Ovary (tissue), 9 donors: ENCODE measurements around the gene CDC42SE2. TPM values are rescaled to one million over a fixed set of nuclear protein-coding genes. Genes with fewer than 3 reads are reported as not detected.

Experiments used
- DNase-seq, 5 donors: peaks; one replicate each; pipeline ENCODE4 v3.0.0-alpha.2; 2019 to 2020
- H3K27ac ChIP-seq, 2 donors: fragments of 200-600 bp; one replicate each; pipeline versions ENCODE4 v1.5.1 to v1.8.0; 2019 to 2022
- H3K27me3 ChIP-seq: fragments of 200-600 bp; one replicate; pipeline ENCODE4 v1.8.0; 2022
- H3K36me3 ChIP-seq: fragments of 200-600 bp; sonication (generic); one replicate; pipeline ENCODE4 v1.5.1; 2019
- H3K4me1 ChIP-seq: one replicate; pipeline ENCODE4 v1.8.1; 2013; ENCODE audit warnings: mild to moderate bottlenecking, moderate library complexity; ENCODE audit not compliant: insufficient read depth
- H3K4me3 ChIP-seq: fragments of 200-600 bp; sonication (generic); one replicate; pipeline ENCODE4 v1.5.1; 2017
- H3K9me3 ChIP-seq, 2 donors: fragments of 200-600 bp in 1 of 2; sonication (generic) in 1 of 2; one replicate each; pipeline versions ENCODE4 v1.5.1 to v1.8.1; 2013 to 2019; ENCODE audit warnings: mild to moderate bottlenecking in 1 of 2, moderate library complexity in 1 of 2
- EP300 ChIP-seq: sonication (generic); formaldehyde crosslinking; IDR thresholded peaks from one replicate; pipeline ENCODE4 v1.6.1; 2017; ENCODE audit warnings: antibody characterized with exemption
- POLR2A ChIP-seq: fragments of 450-650 bp; IDR thresholded peaks from one replicate; pipeline ENCODE4 v1.6.1; 2017; ENCODE audit warnings: antibody characterized with exemption, mild to moderate bottlenecking, moderate library complexity
- WGBS, 3 donors: extraction: QIAGEN DNeasy Blood & Tissue Kit in 1 of 3; methylation state at CpG; one replicate each; pipeline versions ENCODE4 v1.1.5 to v1.1.7; 2013 to 2017; 5-methylcytosine and 5-hydroxymethylcytosine counted together
- intact Hi-C, 4 donors: fragments of 100-400 bp; cut with DNase I; formaldehyde crosslinking; loops; one replicate each; pipeline versions ENCODE4 v1.11.0 to v1.15.1; 2022 to 2023
- polyA plus RNA-seq, 2 donors: library from polyadenylated mRNA; stranded (reverse); fragments of 200-250 nt in 1 of 2; fragments of 350-450 nt in 1 of 2; fragmentation: Illumina TruSeq in 1 of 2; extraction: RNeasy Lipid Tissue Mini Kit (QIAGEN cat#74804) in 1 of 2; gene quantifications; one replicate each; pipeline ENCODE4 v1.2.3, GENCODE V29; 2013 to 2014
- total RNA-seq, 7 donors: library from RNA; depleted of rRNA in 2 of 7; stranded (reverse); fragments of >200 nt in 2 of 7; fragmentation: NEBNext Ultra II Directional in 3 of 7; extraction: Animal tissue kit (Norgen Biotek cat#: 25700) in 3 of 7; gene quantifications; one replicate each; pipeline versions ENCODE4 v1.1.0 to v1.2.4, GENCODE V29; 2016 to 2023
- TF ChIP-seq, protein P1 (sequence below), 3 donors: fragments of 450-650 bp in 2 of 3; fragments of 200-600 bp in 1 of 3; IDR thresholded peaks; one replicate each; pipeline versions ENCODE4 v1.5.1 to v1.8.0; 2016 to 2022; ENCODE audit warnings: antibody characterized with exemption in 3 of 3, mild to moderate bottlenecking in 1 of 3
- donor health status: DM: no; HTN: no; CAD: no; lungs with moderate emphysema.
- donor health status: DM: no; HTN: no; CAD: no.
- donor health status: Bipolar disorder and iron deficiency.
- donor health status: DM: yes; HTN: yes; CAD: no.
- donor health status: DM: no; HTN: no; CAD: no.
- donor health status: DM: yes; HTN: yes; CAD: no.

Gene CDC42SE2
- total and polyA plus RNA-seq, 9 donors: 18.0 to 37.6 (median 23.7) TPM

DNA sequence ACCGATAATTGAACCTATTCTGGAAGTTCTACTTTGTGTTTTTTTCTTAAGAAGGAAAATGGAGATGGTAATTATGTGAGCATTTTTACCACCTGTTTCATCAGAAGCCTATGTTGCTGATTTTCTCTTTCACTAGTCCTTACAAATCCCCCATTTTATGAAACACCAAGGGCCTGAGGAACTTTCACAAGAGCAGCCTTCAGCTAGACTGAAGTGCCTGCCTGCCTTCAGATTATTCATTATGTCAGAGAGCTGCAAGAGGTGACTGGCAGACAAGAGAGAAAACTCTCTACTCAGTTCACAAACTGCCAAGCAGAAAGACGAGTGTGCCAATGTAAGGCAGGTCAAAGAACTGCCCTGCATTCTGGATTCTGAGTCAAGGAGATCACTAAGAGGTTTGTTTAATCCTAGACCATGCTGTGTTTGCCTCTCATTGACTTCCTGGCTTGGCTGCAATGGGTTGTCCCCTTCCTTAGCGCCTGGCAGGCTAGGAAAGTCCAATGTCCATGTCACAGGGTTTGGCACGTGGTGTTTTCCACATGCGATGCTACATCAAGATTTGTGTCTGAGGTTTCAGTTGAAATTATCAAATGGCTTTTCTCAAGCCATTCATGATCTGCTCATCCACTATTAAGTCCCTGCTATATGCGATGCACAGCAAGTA lies 143.3 kb downstream of the CDC42SE2 start:
- no peak overlapping the region for H3K27ac ChIP-seq
- H3K27me3 ChIP-seq: no peaks in the 10 kb centered on the region
- no peaks in the 10 kb centered on the region for H3K36me3 ChIP-seq
- H3K9me3 ChIP-seq: no peaks in the 10 kb centered on the region
- DNase-seq: no peak
- 95 to 99% (median 98%) methylated on average over 6 of the region's 6 CpGs for WGBS, 3 donors
- intact Hi-C loops: no loop called here
- TF ChIP-seq, protein P1, sequence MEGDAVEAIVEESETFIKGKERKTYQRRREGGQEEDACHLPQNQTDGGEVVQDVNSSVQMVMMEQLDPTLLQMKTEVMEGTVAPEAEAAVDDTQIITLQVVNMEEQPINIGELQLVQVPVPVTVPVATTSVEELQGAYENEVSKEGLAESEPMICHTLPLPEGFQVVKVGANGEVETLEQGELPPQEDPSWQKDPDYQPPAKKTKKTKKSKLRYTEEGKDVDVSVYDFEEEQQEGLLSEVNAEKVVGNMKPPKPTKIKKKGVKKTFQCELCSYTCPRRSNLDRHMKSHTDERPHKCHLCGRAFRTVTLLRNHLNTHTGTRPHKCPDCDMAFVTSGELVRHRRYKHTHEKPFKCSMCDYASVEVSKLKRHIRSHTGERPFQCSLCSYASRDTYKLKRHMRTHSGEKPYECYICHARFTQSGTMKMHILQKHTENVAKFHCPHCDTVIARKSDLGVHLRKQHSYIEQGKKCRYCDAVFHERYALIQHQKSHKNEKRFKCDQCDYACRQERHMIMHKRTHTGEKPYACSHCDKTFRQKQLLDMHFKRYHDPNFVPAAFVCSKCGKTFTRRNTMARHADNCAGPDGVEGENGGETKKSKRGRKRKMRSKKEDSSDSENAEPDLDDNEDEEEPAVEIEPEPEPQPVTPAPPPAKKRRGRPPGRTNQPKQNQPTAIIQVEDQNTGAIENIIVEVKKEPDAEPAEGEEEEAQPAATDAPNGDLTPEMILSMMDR (IDR thresholded peaks at IDR 0.05): no peak
- TF ChIP-seq POLR2A (no peak), EP300 (no peak)
- no peak overlapping the region for H3K4me3 ChIP-seq
- no peaks in the 10 kb centered on the region for H3K4me1 ChIP-seq

DNA sequence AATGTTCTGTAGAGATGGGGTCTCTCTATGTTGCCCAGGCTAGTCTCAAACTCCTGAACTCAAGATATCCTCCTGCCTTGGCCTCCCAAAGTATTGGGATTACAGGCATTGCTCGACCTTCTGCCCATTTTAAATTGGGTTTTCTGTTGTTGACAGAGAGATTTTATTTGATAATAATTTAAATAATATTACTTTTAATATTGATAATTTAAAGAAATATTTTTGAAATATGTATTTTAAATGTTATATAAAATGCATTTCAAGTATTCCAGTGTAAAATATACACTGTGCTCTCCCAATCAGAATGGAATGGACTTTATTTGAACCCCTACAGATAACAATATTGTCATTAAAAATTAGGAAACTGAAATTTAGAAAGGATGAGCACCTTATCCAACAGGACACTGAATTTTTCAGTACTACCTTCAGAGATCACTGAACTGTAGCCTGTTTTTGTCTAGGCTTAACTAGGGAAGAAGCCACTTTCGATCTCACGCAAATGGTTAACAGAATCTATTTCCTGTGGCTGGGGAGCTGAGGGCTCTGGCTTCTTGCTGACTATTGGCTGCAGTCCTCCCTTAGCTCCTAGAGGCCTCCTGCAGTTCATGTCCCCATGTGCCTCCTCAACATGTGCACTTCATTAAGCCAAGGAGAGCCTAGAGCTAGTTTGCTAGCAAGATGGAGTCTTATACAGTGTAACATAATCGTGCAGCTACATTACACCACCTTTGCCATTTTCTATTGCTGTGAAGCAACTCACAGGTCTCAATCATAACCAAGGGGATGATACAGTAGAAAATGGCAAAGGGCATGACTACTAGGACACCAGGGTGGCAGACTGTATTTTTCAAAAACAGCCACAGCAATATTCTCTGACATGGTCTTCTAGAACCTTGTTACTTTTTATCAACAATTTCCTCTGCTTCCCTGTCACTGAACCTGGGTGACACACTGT lies 150.0 kb downstream of the CDC42SE2 start:
- no peaks in the 10 kb centered on the region for H3K4me1 ChIP-seq
- WGBS, 3 donors: 85 to 89% (median 88%) methylated on average over 4 of the region's 4 CpGs
- TF ChIP-seq POLR2A (no peak), EP300 (no peak)
- TF ChIP-seq, protein P1 (IDR thresholded peaks at IDR 0.05): no peak

DNA sequence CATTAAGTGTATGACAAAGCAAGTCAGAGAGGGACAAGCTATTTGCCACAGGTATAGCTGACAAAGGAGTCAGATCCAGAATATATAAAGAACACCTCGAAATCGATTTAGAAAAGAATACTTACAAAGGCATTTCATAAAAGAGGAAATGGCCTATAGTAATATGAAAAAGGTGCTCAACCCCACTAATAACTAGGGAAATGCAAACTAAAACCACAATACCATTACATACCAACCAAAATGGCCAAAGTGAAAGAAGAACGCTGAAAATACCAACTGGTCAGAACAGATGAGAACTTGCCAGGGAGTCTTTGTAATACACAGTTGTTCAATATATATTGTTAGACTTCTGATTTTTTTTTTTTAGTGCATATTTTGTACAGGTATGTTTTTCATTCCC lies 152.9 kb downstream of the CDC42SE2 start:
- DNase-seq: no peak
- Histone ChIP-seq H3K27ac (no peak overlapping the region), H3K36me3 (no peaks in the 10 kb centered on the region), H3K4me3 (no peak overlapping the region), H3K27me3 (no peaks in the 10 kb centered on the region), H3K9me3 (no peaks in the 10 kb centered on the region), H3K4me1 (no peaks in the 10 kb centered on the region)
- TF ChIP-seq POLR2A: no peak
- TF ChIP-seq EP300: no peak
- TF ChIP-seq, protein P1 (IDR thresholded peaks at IDR 0.05): no peak
- intact Hi-C loops: loop anchor here in 2 of 4 donors (5.0 to 10.0 kb wide), 2 partner anchors 249 to 252 kb away; partner anchors contain the start of gene HINT1 (in 2 of the 2)
- WGBS, 3 donors: 81 to 88% (median 87%) methylated on average over 3 of the region's 3 CpGs

More for the DNA sequence above, 150.0 kb downstream of the CDC42SE2 start:
- no peaks in the 10 kb centered on the region for H3K9me3 ChIP-seq
- DNase-seq: no peak
- H3K27ac ChIP-seq: peak overlapping the region in 1 of 2 donors; percentile 2
- no peaks in the 10 kb centered on the region for H3K36me3 ChIP-seq
- intact Hi-C loops: loop anchor here in 1 of 4 donors (10.0 kb wide), 1 partner anchor 249 kb away; the partner anchor contains the start of gene HINT1
- H3K4me3 ChIP-seq: no peak overlapping the region
- no peaks in the 10 kb centered on the region for H3K27me3 ChIP-seq

DNA sequence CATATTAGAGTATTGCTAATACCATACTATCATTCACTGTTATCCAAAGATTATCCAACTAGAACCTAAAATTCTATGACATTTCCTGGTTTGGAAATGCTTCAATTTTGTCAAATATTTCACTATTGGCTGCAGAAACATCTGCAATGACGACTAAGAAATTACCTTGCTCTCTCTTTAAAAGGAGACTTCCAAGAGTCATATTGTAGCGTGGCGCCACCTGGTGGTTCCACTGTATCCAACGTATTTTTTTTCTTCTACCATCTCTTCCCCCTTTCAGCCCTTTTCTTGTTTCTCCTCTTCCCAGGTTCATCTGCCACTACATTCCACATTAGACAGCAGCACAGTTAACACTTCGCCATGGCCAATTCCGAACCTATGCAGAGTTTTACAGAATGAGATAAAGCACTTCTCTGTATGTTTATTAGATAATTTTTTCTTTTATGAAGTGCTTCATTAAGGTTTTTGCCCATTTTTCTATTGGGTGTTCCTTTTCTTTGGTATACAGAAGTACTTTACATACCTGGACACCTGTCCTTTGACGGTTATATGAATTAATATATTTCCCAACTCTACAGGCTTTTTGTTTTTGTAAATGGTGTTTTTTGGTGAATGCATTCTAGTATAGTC lies 153.5 kb downstream of the CDC42SE2 start:
- DNase-seq: peak; percentile 69 to 85 (median 83)
- Histone ChIP-seq H3K27ac (no peak overlapping the region), H3K4me1 (no peaks in the 10 kb centered on the region), H3K9me3 (no peaks in the 10 kb centered on the region), H3K36me3 (no peaks in the 10 kb centered on the region), H3K27me3 (no peaks in the 10 kb centered on the region), H3K4me3 (no peak overlapping the region)
- TF ChIP-seq POLR2A (no peak), EP300 (no peak)
- TF ChIP-seq, protein P1 (IDR thresholded peaks at IDR 0.05): peak; percentile 50 to 68 (median 63)
- intact Hi-C loops: loop anchor here in 2 of 4 donors (5.0 to 10.0 kb wide), 2 partner anchors 250 to 253 kb away; partner anchors contain the start of gene HINT1 (in 2 of the 2)
- 14 to 20% (median 16%) methylated on average over 7 of the region's 7 CpGs for WGBS, 3 donors
